HepG2 (cell line): ENCODE measurements around the gene C22orf15. TPM values are rescaled to one million over a fixed set of nuclear protein-coding genes. Genes with fewer than 3 reads are reported as not detected.

Source experiments
- ARID5B ChIP-seq: IDR thresholded peaks from 2 replicates; pipeline ENCODE4 v1.4.0; 2020; ENCODE audit warnings: mild to moderate bottlenecking, missing genetic modification reagents
- GTF2F1 ChIP-seq: fragments of 150-350 bp; IDR thresholded peaks from 2 replicates; pipeline ENCODE4 v1.6.1; 2014; ENCODE audit warnings: low read length
- HNRNPH1 ChIP-seq: fragments of 200-400 bp; formaldehyde crosslinking; optimal IDR thresholded peaks from 2 replicates; pipeline ENCODE3; 2017; ENCODE audit warnings: mild to moderate bottlenecking, low read depth, low read length
- IKZF5 ChIP-seq: IDR thresholded peaks from 2 replicates; pipeline ENCODE4 v1.6.1; 2018; ENCODE audit warnings: missing genetic modification reagents, mild to moderate bottlenecking, missing compliant biosample characterization
- RCOR2 ChIP-seq: IDR thresholded peaks from 2 replicates; pipeline ENCODE4 v1.6.1; 2016; ENCODE audit warnings: missing biosample characterization, missing genetic modification reagents
- ZBTB1 ChIP-seq: sonication (generic); formaldehyde crosslinking; IDR thresholded peaks from 2 replicates; pipeline ENCODE4 v1.4.0; 2020; ENCODE audit warnings: missing genetic modification reagents, borderline replicate concordance
- ZHX2 ChIP-seq, 2 experiments: sonication (generic) in 1 of 2; formaldehyde crosslinking in 1 of 2; IDR thresholded peaks; 2 replicates each; pipeline versions ENCODE4 v1.6.1 to v1.9.0; 2014 to 2022; ENCODE audit warnings: antibody characterized with exemption in 1 of 2, borderline replicate concordance in 1 of 2, inconsistent platforms in 1 of 2, low read depth in 1 of 2, missing genetic modification reagents in 1 of 2
- ZNF496 ChIP-seq: sonication (generic); formaldehyde crosslinking; IDR thresholded peaks from 2 replicates; pipeline ENCODE4 v1.8.1; 2023; ENCODE audit warnings: mild to moderate bottlenecking, moderate library complexity, missing genetic modification reagents; ENCODE audit not compliant: insufficient replicate concordance
- ZNF800 ChIP-seq: sonication (generic); formaldehyde crosslinking; IDR thresholded peaks from 2 replicates; pipeline ENCODE4 v1.4.0; 2020; ENCODE audit warnings: missing genetic modification reagents
- polyA plus RNA-seq, 8 experiments: library from polyadenylated mRNA; depleted of rRNA in 3 of 8; stranded (reverse) in 7 of 8; unstranded in 1 of 8; fragments of >200 nt; fragmentation: Illumina TruSeq in 4 of 8; extraction: Trizol in 4 of 8; gene quantifications; 2 replicates each; pipeline versions ENCODE4 v1.2.1 to v1.2.3, GENCODE V29; 2011 to 2016; ENCODE audit warnings: low read depth in 4 of 8, missing spikeins in 1 of 8, mixed read lengths in 1 of 8; ENCODE audit not compliant: insufficient read depth in 1 of 8
- total RNA-seq, 5 experiments: library from RNA; depleted of rRNA; stranded (reverse); fragments of >200 nt; fragmentation: Illumina TruSeq; extraction: Trizol; gene quantifications; 2 replicates each; pipeline ENCODE4 v1.2.3, GENCODE V29; 2016; ENCODE audit warnings: low read depth in 1 of 5

The C22orf15 gene
- total and polyA plus RNA-seq, 2 of the 13 experiments (the other 11 are each of a cell fraction or from before 2014, with no cell fraction given): not detected

GRCh38 chr22:23774114-23774921 lies 11.5 kb downstream of the C22orf15 start (continued):
- TF ChIP-seq ZBTB1 (CRISPR knock-in tag) (no peak), ZNF496 (CRISPR knock-in tag) (no peak), ZNF800 (peak; percentile 79), IKZF5 (CRISPR knock-in tag) (peak; percentile 73), ARID5B (CRISPR knock-in tag) (peak; percentile 88), RCOR2 (CRISPR knock-in tag) (peak; percentile 72; the same call in 1 of the 2 replicates), HNRNPH1 (no peak), GTF2F1 (0 out of 2 replicates have a peak, but pooled peaks have one; percentile 28), ZHX2 (IDR thresholded peaks at IDR 0.05; ENCODE audit: low read depth) (peak; percentile 39; the same call in 1 of the 2 replicates), ZHX2 (CRISPR knock-in tag; IDR thresholded peaks at IDR 0.05; ENCODE audit: borderline replicate concordance) (no peak)
